ENCODE data around the gene RHO. TPM values are rescaled to one million over a fixed set of nuclear protein-coding genes. Genes with fewer than 3 reads are reported as not detected.

Gene RHO
- total RNA-seq, 4 donors from 2014 or later: not detected

- H3K4me1 ChIP-seq: peaks cover 0 to 13% (median 2%) of the 10 kb centered on the region in 4 donors
- H3K27me3 ChIP-seq: no peaks in the 10 kb centered on the region
- DNase-seq (ENCODE audit: low spot score in 2 of 2): no peak
- TF ChIP-seq EP300 (IDR thresholded peaks at IDR 0.05) (no peak), POLR2A (IDR thresholded peaks at IDR 0.05) (no peak), CTCF (IDR thresholded peaks at IDR 0.05) (no peak)
- H3K4me3 ChIP-seq: no peak overlapping the region
- H3K9me3 ChIP-seq: no peaks in the 10 kb centered on the region
- WGBS, 2 donors: 71 to 73% methylated on average over 12 of the region's 12 CpGs
- H3K36me3 ChIP-seq: no peaks in the 10 kb centered on the region
- H3K27ac ChIP-seq: no peak overlapping the region
Observed at GRCh38 chr3:129529436-129530210, 1.2 kb downstream of the RHO start.

- Histone ChIP-seq H3K27me3 (no peaks in the 10 kb centered on the region), H3K4me1 (peaks cover 0 to 13% (median 2%) of the 10 kb centered on the region in 4 donors), H3K27ac (no peak overlapping the region), H3K36me3 (no peaks in the 10 kb centered on the region), H3K4me3 (no peak overlapping the region), H3K9me3 (no peaks in the 10 kb centered on the region)
- DNase-seq (ENCODE audit: low spot score in 2 of 2): no peak
- TF ChIP-seq POLR2A (IDR thresholded peaks at IDR 0.05) (no peak), EP300 (IDR thresholded peaks at IDR 0.05) (no peak), CTCF (IDR thresholded peaks at IDR 0.05) (no peak)
- WGBS, 2 donors: 17% methylated on average over 6 of the region's 6 CpGs
Observed at GRCh38 chr3:129530251-129530791, 1.9 kb downstream of the RHO start.

- WGBS, 2 donors: 96 to 98% methylated on average over 11 to 13 of the region's 13 CpGs
- no peaks in the 10 kb centered on the region for H3K36me3 ChIP-seq
- no peak overlapping the region for H3K27ac ChIP-seq
- TF ChIP-seq CTCF (IDR thresholded peaks at IDR 0.05) (no peak), EP300 (IDR thresholded peaks at IDR 0.05) (no peak), POLR2A (IDR thresholded peaks at IDR 0.05) (no peak)
- DNase-seq (ENCODE audit: low spot score in 2 of 2): no peak
- no peak overlapping the region for H3K4me3 ChIP-seq
- no peaks in the 10 kb centered on the region for H3K9me3 ChIP-seq
- no peaks in the 10 kb centered on the region for H3K27me3 ChIP-seq
- H3K4me1 ChIP-seq: peaks cover 0 to 13% (median 2%) of the 10 kb centered on the region in 4 donors
Observed at GRCh38 chr3:129530821-129531220, 2.4 kb downstream of the RHO start.

- Histone ChIP-seq H3K27ac (no peak overlapping the region), H3K4me3 (no peak overlapping the region), H3K4me1 (peaks cover 0 to 13% (median 2%) of the 10 kb centered on the region in 4 donors), H3K27me3 (no peaks in the 10 kb centered on the region), H3K36me3 (no peaks in the 10 kb centered on the region), H3K9me3 (no peaks in the 10 kb centered on the region)
- 92 to 94% methylated on average over 10 to 11 of the region's 11 CpGs for WGBS, 2 donors
- DNase-seq (ENCODE audit: low spot score in 2 of 2): no peak
- TF ChIP-seq EP300 (IDR thresholded peaks at IDR 0.05) (no peak), CTCF (IDR thresholded peaks at IDR 0.05) (no peak), POLR2A (IDR thresholded peaks at IDR 0.05) (no peak)
Observed at GRCh38 chr3:129531699-129532098, 3.3 kb downstream of the RHO start.

GRCh38 chr3:129532261-129532660 is 3.8 kb downstream of the RHO start:
- no peak overlapping the region for H3K27ac ChIP-seq
- DNase-seq (ENCODE audit: low spot score in 2 of 2): no peak
- no peak for TF ChIP-seq EP300 (IDR thresholded peaks at IDR 0.05)
- TF ChIP-seq POLR2A (IDR thresholded peaks at IDR 0.05): no peak
- no peak for TF ChIP-seq CTCF (IDR thresholded peaks at IDR 0.05)
- no peaks in the 10 kb centered on the region for H3K27me3 ChIP-seq
- no peaks in the 10 kb centered on the region for H3K36me3 ChIP-seq
- peaks cover 0 to 13% (median 2%) of the 10 kb centered on the region in 4 donors for H3K4me1 ChIP-seq
- 95 to 96% methylated on average over 20 of the region's 20 CpGs for WGBS, 2 donors
- no peak overlapping the region for H3K4me3 ChIP-seq
- H3K9me3 ChIP-seq: no peaks in the 10 kb centered on the region
